HG03196 (cell line): ENCODE results near the gene GXYLT2.

Source experiments
- ATAC-seq: cut with Tn5 transposase; IDR thresholded peaks from one replicate; pipeline ENCODE4 v1.9.1; 2021; ENCODE audit not compliant: unreplicated experiment

Gene GXYLT2

DNA sequence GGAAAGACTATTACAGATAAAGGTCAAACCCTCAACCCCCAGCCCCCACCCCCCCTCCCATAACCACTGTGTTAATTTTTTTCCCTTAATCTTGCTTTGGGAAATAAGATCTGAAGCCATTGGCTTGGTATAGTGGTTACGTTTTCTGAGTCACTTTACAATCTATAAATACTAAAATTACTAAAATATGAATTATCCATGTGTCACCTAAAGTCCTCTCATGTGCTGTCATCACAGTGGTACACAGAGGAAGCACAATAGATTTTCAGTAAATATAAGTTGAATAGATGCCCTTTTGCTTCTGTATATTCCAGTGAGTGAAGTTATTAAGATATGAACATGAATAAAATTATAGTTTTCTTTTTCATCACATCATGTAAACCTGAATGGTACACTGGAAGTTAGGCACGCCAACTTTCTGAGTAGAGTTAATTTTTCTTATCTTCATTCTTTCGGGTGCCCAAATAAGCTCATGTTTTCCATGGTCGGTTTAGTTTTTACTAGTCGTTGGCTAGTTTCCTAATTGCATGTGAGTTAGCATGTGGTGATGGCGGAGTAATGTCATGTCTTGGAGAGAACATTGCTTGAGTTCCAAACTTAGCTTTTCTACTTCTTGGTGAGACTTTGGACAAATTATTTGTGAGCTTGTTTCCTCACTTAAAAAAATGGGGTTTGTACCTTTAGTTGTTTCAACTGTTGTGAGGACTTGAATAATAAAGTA is 120.3 kb downstream of the GXYLT2 start:
- ATAC-seq, result no peak

DNA sequence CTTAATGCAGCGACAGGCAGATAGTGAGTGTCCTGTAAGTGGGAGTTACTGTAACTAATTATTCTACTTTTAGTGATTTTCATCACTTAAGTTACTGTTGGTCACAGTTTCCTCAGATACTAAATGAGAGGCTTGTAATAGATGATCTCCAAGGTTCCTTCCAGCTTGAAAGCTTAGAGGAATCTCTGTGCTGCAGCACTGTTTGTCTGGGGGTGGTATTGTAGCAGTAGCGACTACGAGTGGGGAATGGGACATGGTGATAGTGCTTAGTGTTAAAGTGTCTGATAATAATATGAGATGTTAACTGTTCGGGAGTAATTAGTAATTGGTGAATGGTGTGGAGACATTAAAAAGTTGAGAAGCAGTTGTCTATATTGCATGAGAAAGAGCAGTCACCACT is 121.2 kb downstream of the GXYLT2 start:
- no peak for ATAC-seq

DNA sequence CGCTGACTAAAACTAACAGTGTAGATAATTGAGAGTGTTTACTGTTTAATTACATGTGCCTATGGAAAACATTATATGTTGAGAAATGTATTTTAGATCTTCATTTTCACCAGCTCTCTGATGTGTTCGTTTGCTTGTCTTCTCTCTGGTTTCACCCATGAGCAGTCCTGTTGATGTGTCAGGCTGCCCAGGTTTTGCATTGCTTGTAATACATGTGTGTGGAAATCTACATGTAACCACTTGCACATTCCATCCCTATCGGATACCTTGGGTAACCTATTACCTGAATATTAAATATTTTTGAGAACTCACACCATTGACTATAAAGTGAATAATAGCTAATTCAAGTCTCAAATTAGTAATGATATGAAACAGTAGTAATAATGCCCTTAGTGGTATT is 121.9 kb downstream of the GXYLT2 start:
- no peak for ATAC-seq

- ATAC-seq, result no peak
These were observed 122.3 kb downstream of the GXYLT2 start for GRCh38 chr3:73010158-73010557.

GRCh38 chr3:73018298-73018697 is 130.5 kb downstream of the GXYLT2 start:
- ATAC-seq, result no peak

DNA sequence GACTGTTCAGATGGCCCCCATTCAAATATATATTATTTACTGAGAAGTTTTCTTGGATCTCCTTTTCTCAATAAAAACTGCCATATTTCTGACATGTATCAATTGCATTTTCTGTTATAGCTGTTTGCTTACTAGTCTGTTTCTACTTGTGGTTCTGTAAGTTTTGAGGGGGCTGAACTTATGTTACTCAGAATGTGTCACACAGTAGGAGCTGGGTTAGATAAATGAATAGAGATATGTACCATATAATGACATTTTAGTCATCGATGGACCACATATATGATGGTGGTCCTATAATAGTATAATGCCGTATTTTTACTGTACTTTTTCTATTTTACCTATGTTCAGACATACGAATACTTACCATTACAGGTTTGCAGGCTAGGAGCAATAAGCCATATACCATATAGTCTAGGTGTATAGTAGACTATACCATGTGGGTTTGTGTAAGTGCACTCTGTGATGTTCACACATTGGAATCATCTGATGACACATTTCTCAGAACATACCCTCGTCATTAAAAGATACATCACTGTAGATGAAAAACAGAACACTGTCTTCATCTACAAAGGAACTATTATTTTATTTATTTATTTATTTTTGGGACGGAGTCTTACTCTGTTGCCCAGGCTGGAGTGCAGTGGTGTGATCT is 131.1 kb downstream of the GXYLT2 start:
- ATAC-seq, result no peak

DNA sequence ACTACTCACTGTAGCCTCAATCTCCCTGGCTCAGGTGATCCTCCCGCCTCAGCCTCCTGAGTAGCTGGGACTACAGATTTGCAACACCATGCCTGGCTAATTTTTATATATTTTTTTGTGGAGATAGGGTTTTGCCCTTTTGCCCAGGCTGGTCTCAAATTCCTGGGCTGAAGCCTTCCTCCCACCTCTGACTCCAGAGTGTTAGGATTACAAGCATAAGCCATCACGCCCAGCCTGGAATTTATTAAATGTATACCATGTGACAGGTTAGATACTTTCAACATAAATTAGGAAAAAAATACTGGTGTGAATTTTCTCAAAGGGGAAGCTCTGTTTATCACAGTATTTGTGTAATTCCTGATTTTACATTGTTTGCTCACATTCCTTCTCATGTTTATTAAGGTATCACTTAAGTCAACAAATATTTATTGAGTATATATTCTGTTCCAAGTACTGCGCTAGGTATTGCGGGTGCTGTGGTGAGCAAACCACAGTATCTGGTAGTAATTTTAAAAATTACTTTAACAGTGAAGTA is 133.5 kb downstream of the GXYLT2 start:
- ATAC-seq, result no peak

DNA sequence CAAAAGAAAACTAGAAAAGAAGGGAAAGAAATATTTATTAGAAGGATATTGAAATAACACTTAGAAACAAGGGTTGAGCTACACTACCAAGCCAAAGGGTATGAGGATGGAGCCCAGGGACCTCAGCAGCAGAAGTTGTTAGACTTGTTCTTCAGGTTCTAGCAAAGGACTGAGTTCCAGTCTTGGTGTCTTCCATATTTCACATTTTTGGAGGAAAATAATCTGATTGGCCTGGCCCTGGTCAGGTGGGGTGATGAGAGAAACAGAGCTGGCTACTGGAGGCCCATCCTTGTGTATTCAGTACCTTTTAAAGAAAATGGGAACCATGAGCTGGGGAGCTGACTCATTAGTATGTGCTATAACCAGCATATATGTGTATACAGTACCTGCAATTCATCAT is 137.0 kb downstream of the GXYLT2 start:
- ATAC-seq, result no peak

DNA sequence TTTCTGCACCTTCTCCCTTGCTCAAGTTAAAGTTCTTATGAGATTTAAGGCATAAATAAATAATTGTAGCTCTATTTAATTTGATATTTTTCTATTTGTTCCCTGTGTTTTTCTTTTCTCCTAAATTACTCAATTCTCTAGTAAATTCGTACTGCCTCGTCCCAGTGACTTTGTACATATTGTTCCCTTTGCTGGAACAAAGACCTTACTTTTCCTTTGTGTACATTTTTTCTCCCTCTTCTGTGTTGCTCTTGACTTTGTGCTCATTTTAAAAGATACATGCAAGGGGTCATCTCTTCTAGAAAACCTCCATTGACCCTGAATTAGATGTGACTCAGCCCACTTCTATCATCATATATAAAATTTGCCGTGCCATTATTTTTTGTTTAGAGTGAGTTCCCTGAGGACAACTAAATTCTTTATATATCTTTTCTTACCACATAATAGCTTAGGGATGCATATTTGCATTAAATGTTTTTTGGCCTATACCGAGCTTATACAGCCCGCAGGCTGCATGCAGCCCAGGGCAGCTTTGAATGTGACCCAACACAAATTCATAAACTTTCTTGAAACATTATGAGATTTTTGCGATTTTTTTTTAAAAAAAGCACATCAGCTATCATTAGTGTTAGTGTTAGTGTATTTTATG is 138.4 kb downstream of the GXYLT2 start:
- ATAC-seq, result no peak
